Measurements from ENCODE around the gene EMP2. TPM values are rescaled to one million over a fixed set of nuclear protein-coding genes. Genes with fewer than 3 reads are reported as not detected.

The EMP2 gene
- total RNA-seq, 1 donor from 2014 or later, result 6.5 TPM

DNA sequence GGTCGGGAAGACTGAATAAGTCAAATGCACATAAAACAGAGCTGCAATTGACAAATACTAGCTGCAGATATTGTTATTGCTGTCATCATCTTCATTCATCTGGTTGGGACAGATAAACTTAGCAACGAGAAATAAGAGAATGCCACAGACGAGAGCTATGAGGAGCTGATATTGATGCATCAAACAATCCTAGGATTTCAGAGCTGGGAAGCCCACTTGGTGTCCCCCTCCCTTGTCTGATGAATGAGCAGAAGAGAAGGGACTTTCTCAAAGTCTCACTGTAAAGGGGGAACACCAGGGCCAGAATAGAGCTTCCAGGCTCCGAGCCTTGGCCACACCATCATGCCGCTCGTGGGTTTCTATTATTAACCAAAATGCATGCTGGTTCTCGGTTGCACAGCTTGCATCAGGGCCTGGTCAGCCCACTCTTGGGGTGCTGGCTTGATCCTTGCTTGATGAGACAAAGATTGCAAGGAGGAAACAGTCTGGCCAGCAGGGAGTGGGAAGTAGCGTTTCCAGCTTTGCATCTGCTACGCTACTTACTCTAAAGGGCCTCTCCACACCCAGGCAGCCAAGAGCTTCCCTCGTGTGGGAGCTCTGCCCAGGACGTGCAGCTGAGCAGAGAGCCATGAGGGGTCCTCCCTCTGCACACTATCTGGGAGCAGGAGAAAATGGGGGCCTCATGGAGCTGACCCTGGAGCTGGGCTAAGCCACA is 28.4 kb upstream of the EMP2 start:
- TF ChIP-seq, protein P1, sequence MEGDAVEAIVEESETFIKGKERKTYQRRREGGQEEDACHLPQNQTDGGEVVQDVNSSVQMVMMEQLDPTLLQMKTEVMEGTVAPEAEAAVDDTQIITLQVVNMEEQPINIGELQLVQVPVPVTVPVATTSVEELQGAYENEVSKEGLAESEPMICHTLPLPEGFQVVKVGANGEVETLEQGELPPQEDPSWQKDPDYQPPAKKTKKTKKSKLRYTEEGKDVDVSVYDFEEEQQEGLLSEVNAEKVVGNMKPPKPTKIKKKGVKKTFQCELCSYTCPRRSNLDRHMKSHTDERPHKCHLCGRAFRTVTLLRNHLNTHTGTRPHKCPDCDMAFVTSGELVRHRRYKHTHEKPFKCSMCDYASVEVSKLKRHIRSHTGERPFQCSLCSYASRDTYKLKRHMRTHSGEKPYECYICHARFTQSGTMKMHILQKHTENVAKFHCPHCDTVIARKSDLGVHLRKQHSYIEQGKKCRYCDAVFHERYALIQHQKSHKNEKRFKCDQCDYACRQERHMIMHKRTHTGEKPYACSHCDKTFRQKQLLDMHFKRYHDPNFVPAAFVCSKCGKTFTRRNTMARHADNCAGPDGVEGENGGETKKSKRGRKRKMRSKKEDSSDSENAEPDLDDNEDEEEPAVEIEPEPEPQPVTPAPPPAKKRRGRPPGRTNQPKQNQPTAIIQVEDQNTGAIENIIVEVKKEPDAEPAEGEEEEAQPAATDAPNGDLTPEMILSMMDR (conservative IDR thresholded peaks at IDR 0.05; ENCODE audit: low read depth, low read length), result no peak
- DNase-seq (ENCODE audit: low read depth), result no peak
- no peak overlapping the region for H3K4me3 ChIP-seq (ENCODE audit: low read depth, low read length)

DNA sequence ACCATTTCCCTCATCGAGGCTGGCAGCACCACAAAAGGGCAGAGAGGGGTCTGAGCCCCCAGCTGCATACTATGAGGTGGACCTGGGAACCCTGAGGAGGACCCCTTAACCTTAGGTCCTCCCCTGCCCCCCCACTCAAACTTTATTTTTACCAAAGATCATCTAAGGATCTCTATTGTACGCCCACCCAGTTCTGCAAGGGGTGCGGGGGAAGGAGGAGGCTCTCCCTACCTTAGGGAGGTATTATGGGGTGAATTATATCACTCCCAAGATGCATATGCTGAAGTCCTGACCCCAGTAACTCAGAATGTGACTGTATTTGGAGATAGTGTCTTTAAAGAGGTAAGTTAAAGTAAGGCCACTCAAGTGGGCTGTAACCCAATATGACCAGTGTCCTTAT is 26.8 kb upstream of the EMP2 start:
- TF ChIP-seq, protein P1 (conservative IDR thresholded peaks at IDR 0.05; ENCODE audit: low read depth, low read length), result no peak
- DNase-seq (ENCODE audit: low read depth), result no peak
- no peak overlapping the region for H3K4me3 ChIP-seq (ENCODE audit: low read depth, low read length)

DNA sequence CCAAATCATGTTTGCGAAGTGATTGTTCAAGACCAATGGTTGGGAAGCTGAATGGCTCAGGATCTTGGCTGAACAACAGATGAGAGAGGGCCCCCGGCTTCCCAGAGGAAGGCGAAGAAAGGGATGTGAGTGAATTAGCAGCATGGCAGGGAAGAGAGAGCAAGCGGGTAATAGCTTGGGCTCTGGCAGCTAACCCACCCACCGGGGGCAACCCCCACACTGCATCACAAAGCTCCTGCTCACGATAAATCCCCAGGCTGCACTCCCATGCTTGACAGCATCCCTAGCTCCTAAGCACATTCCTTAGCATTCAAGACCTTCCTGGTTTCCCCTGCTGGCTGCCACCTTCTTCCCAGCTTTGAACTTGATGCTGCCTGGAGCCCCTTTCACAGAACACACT is 26.2 kb upstream of the EMP2 start:
- TF ChIP-seq, protein P1 (conservative IDR thresholded peaks at IDR 0.05; ENCODE audit: low read depth, low read length), result no peak
- no peak for DNase-seq (ENCODE audit: low read depth)
- no peak overlapping the region for H3K4me3 ChIP-seq (ENCODE audit: low read depth, low read length)

DNA sequence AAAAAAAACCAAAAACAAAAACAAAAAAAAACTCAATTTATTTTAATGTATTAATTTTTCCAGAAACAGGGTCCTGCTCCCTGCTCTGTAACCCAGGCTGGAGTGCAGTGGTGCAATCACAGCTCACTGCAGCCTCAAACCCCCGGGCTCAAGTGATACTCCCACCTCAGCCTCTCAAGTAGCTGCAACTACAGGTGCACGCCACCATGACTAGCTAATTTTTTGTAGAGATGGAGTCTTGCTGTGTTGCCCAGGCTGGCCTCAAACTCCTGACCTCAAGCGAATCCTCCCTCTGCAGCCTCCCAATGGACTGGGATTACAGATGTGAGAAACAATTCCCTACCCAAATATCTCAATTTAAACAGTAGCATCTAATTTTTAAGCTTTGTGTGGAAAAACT is 25.2 kb upstream of the EMP2 start:
- TF ChIP-seq, protein P1 (conservative IDR thresholded peaks at IDR 0.05; ENCODE audit: low read depth, low read length), result no peak

DNA sequence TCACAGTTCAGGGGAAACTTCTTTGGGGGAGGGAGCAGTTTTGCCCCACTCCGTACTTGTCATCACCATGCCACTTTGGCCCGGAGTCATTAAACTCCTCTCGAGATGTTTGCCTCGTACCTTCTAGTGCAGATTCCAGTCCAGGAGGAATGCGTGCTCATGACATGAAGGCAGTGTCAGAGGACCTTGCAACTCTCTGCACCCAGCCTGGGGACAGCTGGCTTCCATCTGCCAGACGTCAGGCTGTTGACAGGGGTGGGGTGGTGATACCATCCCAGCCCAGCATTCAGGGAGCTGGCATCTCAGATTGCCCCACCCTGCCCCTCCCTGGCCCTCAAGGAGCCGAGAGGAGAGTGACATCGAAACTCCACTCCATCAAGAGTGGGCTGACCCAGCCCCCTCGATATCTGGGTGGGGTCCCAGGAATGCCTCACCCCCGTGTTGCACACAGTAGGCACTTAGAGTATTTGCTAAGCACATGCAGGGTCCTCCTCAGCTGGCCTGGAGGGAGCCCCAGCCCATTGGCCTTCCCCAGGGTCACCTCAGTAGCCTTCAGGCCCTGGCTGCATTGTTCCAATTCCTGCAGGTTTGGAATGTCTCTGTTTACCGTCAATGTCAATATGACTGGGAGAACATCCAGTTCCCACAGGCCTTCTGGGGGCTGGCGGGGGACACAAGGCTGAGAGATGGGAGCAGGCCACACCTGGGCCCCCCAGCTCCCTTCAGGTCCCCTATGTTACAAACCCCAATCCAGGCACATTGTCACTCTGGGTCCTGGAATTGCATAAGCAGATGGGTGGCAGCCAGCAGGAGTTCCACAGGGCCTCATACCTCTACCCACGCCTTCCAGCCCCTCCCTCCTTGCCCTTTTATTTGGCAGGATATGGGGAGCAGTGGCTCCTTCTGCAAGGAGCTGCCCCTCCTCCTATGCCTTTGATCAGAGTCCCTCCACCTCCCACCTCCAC is 21.3 kb upstream of the EMP2 start:
- TF ChIP-seq, protein P1 (conservative IDR thresholded peaks at IDR 0.05; ENCODE audit: low read depth, low read length), result no peak
- no peak overlapping the region for H3K4me3 ChIP-seq (ENCODE audit: low read depth, low read length)
- DNase-seq (ENCODE audit: low read depth), result no peak

More for the DNA sequence above, 25.2 kb upstream of the EMP2 start:
- no peak overlapping the region for H3K4me3 ChIP-seq (ENCODE audit: low read depth, low read length)
- no peak for DNase-seq (ENCODE audit: low read depth)

DNA sequence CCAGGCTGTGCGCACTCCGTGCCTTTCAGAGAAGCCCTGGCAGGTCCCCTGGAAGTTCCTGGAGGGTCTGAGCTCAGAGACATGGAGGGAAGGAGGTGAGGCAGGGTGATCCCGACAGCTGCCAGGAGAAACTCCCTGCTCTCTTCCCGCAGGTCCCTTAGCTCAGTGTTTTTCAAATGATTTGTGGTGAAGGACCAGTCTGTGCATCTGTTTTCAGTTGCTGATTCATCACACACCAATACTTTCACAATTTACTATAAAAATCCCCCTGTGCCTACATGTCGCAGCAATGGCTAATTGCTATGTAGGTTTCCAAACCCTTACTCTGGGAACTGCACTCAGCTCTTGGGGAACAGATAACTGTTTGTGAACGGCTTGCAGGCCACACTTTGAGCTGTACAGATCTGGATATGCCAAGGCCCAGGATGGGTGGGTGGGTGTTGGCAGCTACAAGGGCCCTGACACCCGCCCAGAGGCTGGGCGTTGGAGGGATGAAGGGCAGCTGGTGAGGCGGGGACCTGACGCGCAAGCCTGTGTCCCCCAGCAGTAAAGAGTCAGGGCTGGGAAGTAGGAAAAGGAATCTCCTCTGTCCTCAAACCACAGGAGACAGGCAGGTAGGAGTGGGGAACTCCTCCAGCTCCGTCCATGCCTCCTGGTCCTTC is 20.5 kb upstream of the EMP2 start:
- no peak for DNase-seq (ENCODE audit: low read depth)
- TF ChIP-seq, protein P1 (conservative IDR thresholded peaks at IDR 0.05; ENCODE audit: low read depth, low read length), result no peak
- H3K4me3 ChIP-seq (ENCODE audit: low read depth, low read length), result no peak overlapping the region
